Endothelial cell of umbilical vein (primary cell): ENCODE results near the gene ADARB2. TPM values are rescaled to one million over a fixed set of nuclear protein-coding genes. Genes with fewer than 3 reads are reported as not detected.

ENCODE experiments used
- BruUV-seq: library from RNA; stranded (reverse); fragments of 400-500 nt; replicated peaks from 2 replicates; lab custom pipeline; 2021; lab: Mats Ljungman, UMichigan
- CTCF ChIA-PET: fragments of 300-600, 350-600 bp; sonication (Branson Sonifier 250); formaldehyde crosslinking; loops from one replicate; lab custom pipeline; 2021; ENCODE audit warnings: antibody characterized with exemption, inconsistent platforms; lab: Charles Lee
- POLR2A ChIA-PET: fragments of 300-600, 350-600 bp; sonication (Branson Sonifier 250); formaldehyde crosslinking; loops from one replicate; lab custom pipeline; 2021; ENCODE audit warnings: antibody characterized with exemption, inconsistent platforms; lab: Charles Lee
- DNase-seq: peaks from one replicate; pipeline ENCODE4 v3.0.0-alpha.2; 2011; ENCODE audit warnings: low read depth, low spot score
- FAIRE-seq: peaks from 2 replicates; lab custom pipeline; 2011; peaks lifted over from hg19 to GRCh38; lab: Jason Lieb, UNC
- H2AFZ ChIP-seq: 2 replicates; pipeline ENCODE4 v1.6.0; 2012; ENCODE audit warnings: low read depth, low read length, control low read depth, inconsistent platforms
- H3K27ac ChIP-seq: 2 replicates; pipeline ENCODE4 v1.5.1; 2011; ENCODE audit warnings: low read depth, mild to moderate bottlenecking, control low read depth, low read length, moderate library complexity; ENCODE audit not compliant: insufficient read depth
- H3K27me3 ChIP-seq, 2 experiments: 2 replicates each; pipeline versions ENCODE4 v1.6.0 to v1.6.1; 2011; ENCODE audit warnings: low read length in 2 of 2, mixed read lengths in 1 of 2; ENCODE audit not compliant: control insufficient read depth in 2 of 2, insufficient read depth in 2 of 2
- H3K36me3 ChIP-seq, 2 experiments: 2 replicates in 1 of 2; 3 replicates in 1 of 2; pipeline ENCODE4 v1.5.1; 2011; ENCODE audit warnings: low read length in 2 of 2, mild to moderate bottlenecking in 1 of 2, moderate library complexity in 1 of 2; ENCODE audit not compliant: control insufficient read depth in 2 of 2, insufficient read depth in 2 of 2; ENCODE audit errors: extremely low read depth in 1 of 2
- H3K4me1 ChIP-seq: 3 replicates; pipeline ENCODE4 v1.5.1; 2011; ENCODE audit warnings: mild to moderate bottlenecking, low read length; ENCODE audit not compliant: control insufficient read depth, insufficient read depth; ENCODE audit errors: extremely low read depth
- H3K4me2 ChIP-seq: 2 replicates; pipeline ENCODE4 v1.6.1; 2011; ENCODE audit warnings: low read length, control low read depth, mixed read lengths; ENCODE audit not compliant: insufficient read depth
- H3K4me3 ChIP-seq, 3 experiments: fragments of 200-600 bp in 1 of 3; sonication (generic), shearing (Covaris generic) in 1 of 3; replicated peaks in 1 of 3; 2 replicates each; pipeline ENCODE4 v1.5.1; 2011 to 2016; ENCODE audit warnings: control low read depth in 3 of 3, low read length in 3 of 3, mild to moderate bottlenecking in 2 of 3, inconsistent platforms in 1 of 3, low read depth in 1 of 3, moderate library complexity in 1 of 3; ENCODE audit not compliant: insufficient read depth in 1 of 3
- H3K79me2 ChIP-seq: 2 replicates; pipeline ENCODE4 v1.6.0; 2012; ENCODE audit warnings: low read length, inconsistent platforms; ENCODE audit not compliant: control insufficient read depth, insufficient read depth
- H3K9ac ChIP-seq: replicated peaks from 2 replicates; pipeline ENCODE3; 2011; ENCODE audit warnings: low read length, control low read depth; ENCODE audit not compliant: insufficient read depth; ENCODE audit errors: extremely low read depth
- H3K9me1 ChIP-seq: replicated peaks from 3 replicates; pipeline ENCODE4 v1.6.0; 2011; ENCODE audit warnings: mild to moderate bottlenecking, low read length; ENCODE audit not compliant: control insufficient read depth, insufficient read depth; ENCODE audit errors: extremely low read depth
- H3K9me3 ChIP-seq: replicated peaks from 2 replicates; pipeline ENCODE4 v1.5.1; 2012; ENCODE audit warnings: low read length, inconsistent platforms; ENCODE audit not compliant: control insufficient read depth, insufficient read depth
- H4K20me1 ChIP-seq: replicated peaks from 2 replicates; pipeline ENCODE3; 2011; ENCODE audit warnings: mild to moderate bottlenecking, low read length; ENCODE audit not compliant: control insufficient read depth, insufficient read depth; ENCODE audit errors: extremely low read depth
- EZH2 ChIP-seq: IDR thresholded peaks from 2 replicates; pipeline ENCODE4 v1.6.1; 2012; ENCODE audit warnings: borderline replicate concordance, low read depth, mild to moderate bottlenecking, moderate library complexity, low read length, inconsistent platforms; ENCODE audit not compliant: severe bottlenecking
- FOS ChIP-seq: IDR thresholded peaks from 2 replicates; pipeline ENCODE4 v1.6.1; 2011; ENCODE audit warnings: mild to moderate bottlenecking, low read length, moderate library complexity, borderline replicate concordance; ENCODE audit not compliant: insufficient read depth
- GATA2 ChIP-seq: IDR thresholded peaks from 2 replicates; pipeline ENCODE4 v1.7.0; 2011; ENCODE audit warnings: low read depth, mild to moderate bottlenecking, moderate library complexity, mixed read lengths, low read length; ENCODE audit not compliant: insufficient read length, insufficient read depth
- JUN ChIP-seq: IDR thresholded peaks from 2 replicates; pipeline ENCODE4 v1.6.1; 2011; ENCODE audit warnings: borderline replicate concordance, low read depth; ENCODE audit not compliant: insufficient read length, insufficient read depth
- MYC ChIP-seq: IDR thresholded peaks from one replicate; pipeline ENCODE4 v1.6.1; 2011; ENCODE audit warnings: mild to moderate bottlenecking, low read depth, low read length
- POLR2A ChIP-seq: IDR thresholded peaks from 2 replicates; pipeline ENCODE4 v1.6.1; 2012; ENCODE audit warnings: low read depth, mild to moderate bottlenecking, control low read depth, low read length
- POLR2AphosphoS5 ChIP-seq: IDR thresholded peaks from 2 replicates; pipeline ENCODE4 v1.6.1; 2012; ENCODE audit warnings: low read depth, mild to moderate bottlenecking, control low read depth, low read length, moderate library complexity; ENCODE audit not compliant: insufficient read depth
- dilution Hi-C: fragments of 300-500 bp; cut with MboI; formaldehyde crosslinking; loops from one replicate; pipeline ENCODE4 v1.15.0; 2019; ENCODE audit warnings: low sequenced_read_pairs; ENCODE audit not compliant: extremely low pct_ligation_motif_present
- intact Hi-C: fragments of 100-400 bp; cut with micrococcal nuclease; formaldehyde crosslinking; loops from one replicate; pipeline ENCODE4 v1.10.0; 2022
- polyA plus RNA-seq, 4 experiments: library from polyadenylated mRNA; depleted of rRNA in 3 of 4; stranded (reverse) in 3 of 4; unstranded in 1 of 4; fragments of >200 nt; gene quantifications; 2 replicates each; pipeline versions ENCODE4 v1.2.1 to v1.2.3, GENCODE V29; 2011 to 2012; ENCODE audit warnings: missing spikeins in 1 of 4
- total RNA-seq: library from RNA; stranded (reverse); gene quantifications from 2 replicates; pipeline ENCODE4 v1.2.3, GENCODE V29; 2021
- TF ChIP-seq, protein P1 (sequence below), 2 donors: IDR thresholded peaks; 1 replicate in 1 of 2; 2 replicates in 1 of 2; pipeline ENCODE4 v1.5.1; 2011; ENCODE audit warnings: low read length in 2 of 2, mild to moderate bottlenecking in 2 of 2, moderate library complexity in 2 of 2, control low read depth in 1 of 2, inconsistent platforms in 1 of 2, low read depth in 1 of 2; ENCODE audit not compliant: insufficient read depth in 1 of 2; ENCODE audit errors: extremely low read depth in 1 of 2
- TF ChIP-seq, protein P2 (sequence below): IDR thresholded peaks from 2 replicates; pipeline ENCODE4 v1.6.1; 2011; ENCODE audit not compliant: insufficient read depth, insufficient read length

The ADARB2 gene
- total and polyA plus RNA-seq, 2 donors (not counting 3 experiments of a cell fraction or from before 2014, with no cell fraction given): not detected

DNA sequence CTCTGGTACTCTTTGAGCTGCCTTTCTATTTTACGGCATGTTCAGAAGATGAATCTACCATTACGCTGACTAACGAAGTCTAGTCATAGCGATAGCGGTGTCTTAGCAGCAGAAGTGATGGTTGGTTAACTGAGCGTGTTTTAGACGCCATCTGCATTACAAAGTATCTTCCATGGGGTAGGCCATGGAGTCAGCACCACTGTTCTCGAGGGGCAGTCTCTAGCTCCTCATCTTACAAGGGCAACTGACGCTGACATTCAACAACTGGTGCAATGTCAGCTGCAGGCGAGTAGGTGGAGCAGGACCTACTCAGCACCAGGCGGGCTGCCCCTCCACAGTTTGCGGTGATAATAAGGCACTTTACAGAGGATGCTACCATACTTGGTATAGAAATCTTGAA lies 88.7 kb downstream of the ADARB2 start:
- CTCF ChIA-PET: no interaction called here
- H3K9me1 ChIP-seq: no peaks in the 10 kb centered on the region
- H4K20me1 ChIP-seq: no peaks in the 10 kb centered on the region
- H3K9me3 ChIP-seq: peaks cover 9% of the 10 kb centered on the region
- no peak overlapping the region for H3K4me3 ChIP-seq
- dilution Hi-C loops (no loop called here), intact Hi-C loops (no loop called here)
- no peaks in the 10 kb centered on the region for H3K36me3 ChIP-seq
- FAIRE-seq (no peak), DNase-seq (no peak)
- H3K27ac ChIP-seq: no peak overlapping the region
- POLR2A ChIA-PET: no interaction called here
- no peaks in the 10 kb centered on the region for H3K79me2 ChIP-seq
- no TSS peak for BruUV-seq
- TF ChIP-seq FOS (no peak), MYC (no peak), EZH2 (no peak), JUN (no peak), POLR2A (no peak), GATA2 (no peak), POLR2AphosphoS5 (no peak)
- TF ChIP-seq, protein P1, sequence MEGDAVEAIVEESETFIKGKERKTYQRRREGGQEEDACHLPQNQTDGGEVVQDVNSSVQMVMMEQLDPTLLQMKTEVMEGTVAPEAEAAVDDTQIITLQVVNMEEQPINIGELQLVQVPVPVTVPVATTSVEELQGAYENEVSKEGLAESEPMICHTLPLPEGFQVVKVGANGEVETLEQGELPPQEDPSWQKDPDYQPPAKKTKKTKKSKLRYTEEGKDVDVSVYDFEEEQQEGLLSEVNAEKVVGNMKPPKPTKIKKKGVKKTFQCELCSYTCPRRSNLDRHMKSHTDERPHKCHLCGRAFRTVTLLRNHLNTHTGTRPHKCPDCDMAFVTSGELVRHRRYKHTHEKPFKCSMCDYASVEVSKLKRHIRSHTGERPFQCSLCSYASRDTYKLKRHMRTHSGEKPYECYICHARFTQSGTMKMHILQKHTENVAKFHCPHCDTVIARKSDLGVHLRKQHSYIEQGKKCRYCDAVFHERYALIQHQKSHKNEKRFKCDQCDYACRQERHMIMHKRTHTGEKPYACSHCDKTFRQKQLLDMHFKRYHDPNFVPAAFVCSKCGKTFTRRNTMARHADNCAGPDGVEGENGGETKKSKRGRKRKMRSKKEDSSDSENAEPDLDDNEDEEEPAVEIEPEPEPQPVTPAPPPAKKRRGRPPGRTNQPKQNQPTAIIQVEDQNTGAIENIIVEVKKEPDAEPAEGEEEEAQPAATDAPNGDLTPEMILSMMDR (IDR thresholded peaks at IDR 0.05; ENCODE audit: extremely low read depth in 1 of 2, insufficient read depth in 1 of 2, low read depth in 1 of 2, low read length in 2 of 2): no peak
- TF ChIP-seq, protein P2, sequence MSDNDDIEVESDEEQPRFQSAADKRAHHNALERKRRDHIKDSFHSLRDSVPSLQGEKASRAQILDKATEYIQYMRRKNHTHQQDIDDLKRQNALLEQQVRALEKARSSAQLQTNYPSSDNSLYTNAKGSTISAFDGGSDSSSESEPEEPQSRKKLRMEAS: no peak
- no peaks in the 10 kb centered on the region for H3K27me3 ChIP-seq
- H3K4me1 ChIP-seq: no peaks in the 10 kb centered on the region
- no peak overlapping the region for H2AFZ ChIP-seq
- no peak overlapping the region for H3K4me2 ChIP-seq
- no peak overlapping the region for H3K9ac ChIP-seq
